ENCODE results near the gene UTP15.

- no peak for TF ChIP-seq CTCF (IDR thresholded peaks at IDR 0.05)
- no peak for TF ChIP-seq ZFX (IDR thresholded peaks at IDR 0.05; ENCODE audit: borderline replicate concordance)
Measured at GRCh38 chr5:73615947-73616346, 50.4 kb downstream of the UTP15 start.

Measured in 22Rv1 (cell line).